HG03196 (cell line): ENCODE results near the gene SIRT7.
A peak's percentile ranks its signal among the peaks of the same experiment; 100 is the strongest.

ENCODE experiments used
- ATAC-seq: cut with Tn5 transposase; IDR thresholded peaks from one replicate; pipeline ENCODE4 v1.9.1; 2021; ENCODE audit not compliant: unreplicated experiment

Gene SIRT7

GRCh38 chr17:81920612-81921536 is 2.9 kb upstream of the SIRT7 start:
- ATAC-seq, result no peak

GRCh38 chr17:81918832-81919545 is 1.0 kb upstream of the SIRT7 start:
- ATAC-seq, result no peak

DNA sequence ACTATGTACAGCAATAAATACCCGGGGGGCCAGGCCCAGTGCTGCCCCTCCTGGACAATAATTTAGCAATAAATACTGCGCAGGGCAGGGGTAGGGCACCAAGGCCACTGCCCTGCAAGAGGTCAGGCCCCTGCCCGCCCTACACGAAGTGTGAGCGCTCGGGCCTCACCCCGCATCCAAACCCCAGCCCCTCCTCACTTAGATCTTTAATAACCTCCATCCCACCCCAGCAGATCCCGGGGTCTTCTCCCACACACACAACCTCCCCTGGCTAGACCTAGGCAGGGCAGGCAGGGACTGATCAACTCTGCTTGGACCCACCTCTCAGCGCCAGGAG is 325 bp upstream of the SIRT7 start:
- peak; percentile 7 for ATAC-seq

- ATAC-seq, result no peak
Measured at GRCh38 chr17:81916234-81917001, 1.6 kb downstream of the SIRT7 start.

GRCh38 chr17:81915331-81915730 is 2.6 kb downstream of the SIRT7 start:
- no peak for ATAC-seq

GRCh38 chr17:81914103-81914850 is 3.7 kb downstream of the SIRT7 start:
- no peak for ATAC-seq

- no peak for ATAC-seq
Measured at GRCh38 chr17:81913394-81914102, 4.4 kb downstream of the SIRT7 start.

- ATAC-seq, result no peak
Measured at GRCh38 chr17:81912441-81913309, 5.3 kb downstream of the SIRT7 start.

- ATAC-seq, result no peak
Measured at GRCh38 chr17:81911969-81912368, 6.0 kb downstream of the SIRT7 start.

- peak; percentile 55 for ATAC-seq
Measured at GRCh38 chr17:81911277-81911961, 6.6 kb downstream of the SIRT7 start, which contains the start of gene PCYT2. Gene PCYT2, minus strand, starts transcription at chr17:81911399. Its CDS starts 44 bp downstream, at chr17:81911355.

DNA sequence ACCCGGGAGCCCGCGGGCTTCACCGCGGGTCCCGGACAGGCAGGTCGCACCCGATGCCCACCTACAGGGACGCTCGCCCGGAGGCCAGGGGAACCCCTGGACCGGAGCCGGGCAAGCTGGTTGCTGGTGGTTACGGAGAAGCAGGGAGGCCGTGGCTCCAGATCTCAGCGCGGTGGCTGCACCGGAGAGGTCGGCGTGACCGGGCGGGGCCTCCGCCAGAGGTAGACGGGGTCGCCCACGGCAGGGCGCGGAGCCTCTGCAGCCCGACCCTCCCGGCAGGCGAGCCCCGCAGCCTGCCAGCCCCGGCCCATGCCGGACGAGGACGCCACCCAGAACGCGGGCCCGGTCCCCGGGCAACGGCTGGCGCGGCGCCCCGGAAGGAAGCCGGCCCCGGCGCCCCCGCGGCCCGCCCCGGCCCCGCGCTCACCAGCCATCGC is 7.1 kb downstream of the SIRT7 start:
- peak; percentile 21 for ATAC-seq

GRCh38 chr17:81909966-81910839 is 7.8 kb downstream of the SIRT7 start:
- ATAC-seq, result no peak

GRCh38 chr17:81909231-81909630 is 8.7 kb downstream of the SIRT7 start:
- ATAC-seq, result no peak

DNA sequence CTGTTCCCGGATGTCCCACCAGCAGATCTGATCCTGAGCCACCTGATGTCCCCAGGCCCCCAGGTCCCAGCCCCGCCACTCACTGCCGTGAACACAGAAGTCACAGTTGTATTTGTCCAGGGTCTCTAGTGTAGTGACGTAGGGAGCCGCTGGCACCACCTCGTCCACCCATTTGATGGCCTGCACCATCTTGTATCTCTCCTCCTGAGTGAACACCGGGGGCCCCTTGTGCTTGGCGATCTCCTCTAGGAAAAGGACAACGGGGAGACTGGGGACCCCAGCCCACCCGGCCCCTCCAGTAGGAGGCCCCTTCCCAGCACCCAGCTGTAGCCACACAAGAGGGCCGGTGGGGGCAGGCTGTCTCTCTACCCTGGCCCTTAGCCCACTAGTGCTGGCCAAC is 9.2 kb downstream of the SIRT7 start:
- ATAC-seq, result no peak

GRCh38 chr17:81907219-81908145 is 10.5 kb downstream of the SIRT7 start:
- ATAC-seq, result no peak

DNA sequence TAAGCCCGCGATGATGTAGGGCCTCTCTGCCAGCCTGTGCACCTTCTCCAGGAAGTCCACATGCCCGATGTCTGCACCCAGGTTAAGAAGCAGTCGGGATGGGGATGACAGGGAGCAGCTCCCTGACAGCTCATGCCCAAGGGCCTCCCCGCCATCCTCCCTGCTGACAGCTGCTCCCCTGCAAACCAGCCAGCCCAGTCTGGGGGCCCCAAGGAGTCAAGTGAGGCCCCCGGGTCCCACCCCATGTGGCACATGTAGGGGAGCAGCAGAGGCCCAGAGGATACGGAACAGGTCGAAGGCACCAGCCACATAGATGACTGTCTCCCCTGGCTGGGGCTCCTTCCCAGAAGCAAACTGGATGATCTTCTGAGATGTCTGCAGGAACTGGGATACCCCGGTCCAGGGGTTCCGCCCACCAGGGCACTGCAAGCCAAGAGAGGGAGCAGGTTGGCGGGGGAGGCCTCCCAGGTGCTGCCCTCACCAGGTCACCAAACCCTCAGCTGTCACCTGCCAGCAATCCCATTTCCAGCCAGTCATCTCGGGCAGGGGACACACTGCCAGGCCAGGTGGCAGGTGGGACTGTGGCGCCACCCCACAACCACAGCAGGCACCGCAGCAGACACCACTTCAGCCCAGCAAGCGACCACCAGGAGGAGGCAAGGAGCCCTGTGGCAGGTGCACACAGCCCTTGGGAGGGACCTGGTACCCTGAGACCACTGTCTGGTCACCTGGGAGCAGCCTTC is 11.3 kb downstream of the SIRT7 start:
- ATAC-seq, result no peak
